Fibroblast of pulmonary artery (primary cell): ENCODE results near the gene IL12RB2.

Experiments
- DNase-seq: peaks from one replicate; pipeline ENCODE4 v3.0.0-alpha.2; 2010; ENCODE audit warnings: low read depth
- H3K4me3 ChIP-seq: replicated peaks from 2 replicates; pipeline ENCODE4 v1.5.1; 2011; ENCODE audit warnings: low read depth, mild to moderate bottlenecking, control low read depth, low read length, moderate library complexity
- TF ChIP-seq, protein P1 (sequence below): IDR thresholded peaks from 2 replicates; pipeline ENCODE4 v1.5.1; 2011; ENCODE audit warnings: mild to moderate bottlenecking, control low read depth, low read length, inconsistent platforms; ENCODE audit errors: missing control alignments

IL12RB2 gene

DNA sequence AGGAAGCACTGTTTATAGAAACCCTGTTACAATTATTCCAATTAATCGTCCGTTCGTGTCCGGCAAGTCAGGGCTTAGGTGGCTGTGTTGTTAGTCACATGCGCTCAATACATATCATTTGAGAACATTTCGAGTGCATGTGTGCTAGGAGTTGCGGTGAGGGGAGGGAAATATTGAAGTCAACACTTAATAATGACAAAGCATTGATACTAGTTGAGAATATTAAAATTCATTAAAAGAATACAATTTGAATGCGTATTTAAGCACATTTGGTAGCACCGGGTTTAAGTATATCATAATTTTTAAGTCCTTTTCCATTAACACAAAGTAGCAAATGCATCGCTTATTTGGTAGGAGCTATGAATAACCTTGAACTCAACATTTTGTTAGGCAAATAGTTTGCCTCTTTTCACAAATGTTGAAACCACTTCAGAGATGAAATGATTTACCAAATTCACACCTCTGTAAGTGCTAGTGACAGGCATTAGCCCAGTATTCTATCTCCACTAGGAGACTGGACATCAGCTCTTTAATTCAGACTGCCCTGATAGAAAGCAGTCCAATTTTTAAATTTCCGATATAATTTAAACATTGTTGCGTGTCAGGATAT lies 123.6 kb downstream of the IL12RB2 start:
- DNase-seq, result no peak
- TF ChIP-seq, protein P1, sequence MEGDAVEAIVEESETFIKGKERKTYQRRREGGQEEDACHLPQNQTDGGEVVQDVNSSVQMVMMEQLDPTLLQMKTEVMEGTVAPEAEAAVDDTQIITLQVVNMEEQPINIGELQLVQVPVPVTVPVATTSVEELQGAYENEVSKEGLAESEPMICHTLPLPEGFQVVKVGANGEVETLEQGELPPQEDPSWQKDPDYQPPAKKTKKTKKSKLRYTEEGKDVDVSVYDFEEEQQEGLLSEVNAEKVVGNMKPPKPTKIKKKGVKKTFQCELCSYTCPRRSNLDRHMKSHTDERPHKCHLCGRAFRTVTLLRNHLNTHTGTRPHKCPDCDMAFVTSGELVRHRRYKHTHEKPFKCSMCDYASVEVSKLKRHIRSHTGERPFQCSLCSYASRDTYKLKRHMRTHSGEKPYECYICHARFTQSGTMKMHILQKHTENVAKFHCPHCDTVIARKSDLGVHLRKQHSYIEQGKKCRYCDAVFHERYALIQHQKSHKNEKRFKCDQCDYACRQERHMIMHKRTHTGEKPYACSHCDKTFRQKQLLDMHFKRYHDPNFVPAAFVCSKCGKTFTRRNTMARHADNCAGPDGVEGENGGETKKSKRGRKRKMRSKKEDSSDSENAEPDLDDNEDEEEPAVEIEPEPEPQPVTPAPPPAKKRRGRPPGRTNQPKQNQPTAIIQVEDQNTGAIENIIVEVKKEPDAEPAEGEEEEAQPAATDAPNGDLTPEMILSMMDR, result no peak
- H3K4me3 ChIP-seq, result peak overlapping the region; percentile 95

DNA sequence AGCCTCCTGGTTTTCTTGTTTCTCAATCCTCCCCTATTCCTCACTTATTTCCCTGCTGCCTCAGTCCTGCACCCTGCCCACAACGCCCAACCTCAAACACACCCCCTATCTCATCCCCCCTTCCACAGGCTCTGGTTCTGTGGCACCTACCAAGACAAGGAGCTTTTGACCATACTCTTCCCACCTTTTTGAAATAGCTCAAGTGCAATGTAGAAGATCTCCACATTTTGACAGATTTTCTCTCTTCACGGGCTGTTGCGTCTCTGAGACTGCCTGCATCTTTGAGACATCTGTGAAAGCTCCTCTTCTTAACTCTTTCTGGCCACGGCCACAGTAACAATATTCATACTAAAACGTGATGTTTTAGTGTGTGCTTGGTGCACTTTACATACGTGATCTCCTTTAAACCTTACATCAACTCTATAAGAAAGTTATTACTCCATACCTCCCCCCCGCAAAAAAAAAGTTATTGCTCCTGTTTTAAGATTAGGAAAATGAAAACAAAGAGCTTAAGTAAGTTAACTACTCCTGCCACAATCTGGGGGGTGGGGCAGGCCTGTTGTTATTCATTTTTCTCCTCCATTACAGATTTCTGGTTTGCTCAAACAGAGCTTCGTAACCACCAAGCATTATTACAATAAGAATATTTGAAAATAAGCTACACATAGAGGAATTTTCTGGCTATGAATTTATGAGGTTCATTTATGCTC lies 124.4 kb downstream of the IL12RB2 start:
- no peak overlapping the region for H3K4me3 ChIP-seq
- DNase-seq, result no peak
- TF ChIP-seq, protein P1, result no peak

DNA sequence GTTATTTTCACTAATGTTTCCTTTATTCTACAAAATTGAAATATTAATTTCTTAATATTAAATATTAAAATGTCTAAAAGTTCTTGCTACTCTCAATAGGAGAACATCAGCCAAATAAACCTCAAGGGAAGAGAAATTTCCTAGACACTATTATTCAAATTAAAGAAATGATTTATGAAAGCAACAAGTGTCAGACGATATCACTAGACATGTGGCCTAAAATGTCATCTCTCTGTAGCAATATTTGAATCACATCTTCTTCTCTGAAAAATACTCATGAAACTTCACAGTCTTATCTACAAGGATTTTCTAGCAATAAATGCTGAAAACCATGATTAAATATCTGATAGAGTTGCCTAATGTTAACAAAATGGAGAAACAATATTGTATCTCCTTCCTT lies 125.1 kb downstream of the IL12RB2 start:
- H3K4me3 ChIP-seq, result no peak overlapping the region
- TF ChIP-seq, protein P1, result no peak
- DNase-seq, result no peak

DNA sequence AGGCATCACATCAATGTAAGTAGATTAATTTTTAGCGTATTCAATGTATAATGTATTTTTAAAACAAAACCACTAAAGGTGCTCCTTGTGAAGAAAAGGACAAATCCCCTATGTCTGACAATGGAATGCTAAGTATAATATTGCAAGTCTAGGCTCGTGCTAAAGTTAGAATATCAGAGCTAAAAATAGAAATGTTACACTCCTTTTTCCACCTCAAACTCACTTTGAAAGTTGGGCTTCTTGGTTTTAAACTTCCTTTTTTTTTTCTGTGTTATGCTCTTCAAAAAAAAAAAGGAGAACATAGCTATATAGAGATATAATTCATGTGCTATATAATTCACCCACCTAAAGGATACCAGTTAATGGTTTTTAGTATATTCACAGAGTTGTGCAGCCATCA lies 126.2 kb downstream of the IL12RB2 start:
- no peak overlapping the region for H3K4me3 ChIP-seq
- no peak for DNase-seq
- TF ChIP-seq, protein P1, result no peak

DNA sequence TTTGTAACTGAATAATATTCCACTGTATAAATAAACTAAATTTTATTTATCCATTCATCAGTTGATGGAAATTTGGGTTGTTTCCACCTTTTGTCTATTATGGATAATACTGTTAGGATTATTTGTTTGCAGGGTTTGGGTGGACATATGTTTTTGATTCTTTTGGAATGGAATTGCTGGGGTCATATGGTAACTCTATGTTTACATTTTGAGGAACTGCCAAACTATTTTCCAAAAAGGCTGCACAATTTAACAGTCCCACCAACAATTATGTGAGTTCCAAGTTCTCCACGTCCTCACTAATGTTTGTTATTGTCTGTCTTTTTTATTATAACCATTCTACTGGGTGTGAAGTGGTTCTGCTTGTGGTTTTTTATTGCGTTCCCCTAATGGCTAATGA lies 126.8 kb downstream of the IL12RB2 start:
- H3K4me3 ChIP-seq, result no peak overlapping the region
- TF ChIP-seq, protein P1, result no peak
- no peak for DNase-seq

DNA sequence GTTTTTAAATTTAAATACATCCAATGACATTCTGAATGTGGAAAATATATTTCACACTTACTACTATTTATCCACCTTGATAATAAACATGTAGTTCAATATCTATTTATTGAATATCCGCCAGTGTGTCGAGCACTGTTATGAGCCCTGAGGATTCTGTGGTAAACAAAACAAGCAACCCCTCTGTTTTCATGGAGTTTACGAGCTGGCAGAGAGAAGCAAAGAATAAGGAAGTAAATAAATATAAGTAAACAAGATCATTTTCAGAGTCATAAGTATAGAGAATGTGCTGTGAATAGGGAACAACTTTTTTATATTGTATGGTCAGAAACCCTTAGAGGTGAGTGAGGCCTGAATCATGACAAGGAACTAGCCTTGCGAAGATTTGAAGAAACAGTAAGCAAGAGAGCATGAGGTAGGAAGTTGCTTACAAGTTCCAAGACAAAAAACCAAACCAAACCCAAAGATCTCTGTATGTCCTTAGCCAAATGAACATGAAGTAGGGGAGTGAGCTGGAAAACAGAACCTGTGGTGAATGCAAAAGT lies 128.9 kb downstream of the IL12RB2 start:
- TF ChIP-seq, protein P1, result no peak
- no peak for DNase-seq

More for the DNA sequence above, 128.9 kb downstream of the IL12RB2 start:
- H3K4me3 ChIP-seq, result no peak overlapping the region
